CD4-positive, alpha-beta T cell treated with Interleukin-6 at 100 ng/mL for 8 hours (primary cell): ENCODE results near the gene DND1.
"Not testable (repeated sequence)": the region's sequence is repeated elsewhere in the genome, so short reads cannot be mapped to it uniquely, and the experiment has no call there.

Source experiments
- DNase-seq: peaks from one replicate; pipeline ENCODE4 v3.0.0-alpha.2; 2020; ENCODE audit warnings: mixed read lengths, low spot score

Gene DND1

DNA sequence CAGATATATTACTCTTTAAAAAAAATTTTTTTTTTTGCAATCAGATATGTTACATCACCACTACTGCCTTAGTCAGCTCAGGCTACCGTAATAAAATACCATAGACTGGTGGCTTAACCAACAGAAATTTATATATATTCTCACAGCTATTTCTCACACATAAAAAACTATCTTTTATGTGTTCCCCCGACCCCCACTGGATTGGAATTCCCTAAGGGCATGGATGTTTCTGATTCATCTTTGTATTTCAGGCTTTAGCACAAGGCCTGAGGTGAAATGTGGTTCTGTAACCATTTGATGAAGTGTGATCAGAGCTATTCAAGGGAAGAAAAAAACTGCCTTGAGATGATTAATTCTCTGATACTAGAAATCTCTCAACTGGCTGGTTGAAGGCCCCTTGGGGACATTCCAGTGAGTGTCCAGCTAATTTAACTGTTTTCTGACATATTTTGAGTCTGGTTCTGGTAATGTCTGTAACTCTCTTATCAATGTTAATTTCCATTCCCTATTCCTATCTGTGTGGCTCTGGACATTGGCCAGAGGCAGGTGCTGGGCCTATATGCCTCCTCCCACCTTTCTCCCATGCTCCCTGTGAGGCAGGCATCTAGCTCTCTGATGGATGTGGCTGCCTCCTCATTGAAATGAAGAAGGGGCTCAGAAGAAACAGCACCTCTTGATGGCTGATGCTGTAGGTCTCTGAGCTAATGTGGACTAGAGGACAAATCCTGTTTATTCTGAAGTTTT lies 42.9 kb downstream of the DND1 start:
- DNase-seq: no peak

DNA sequence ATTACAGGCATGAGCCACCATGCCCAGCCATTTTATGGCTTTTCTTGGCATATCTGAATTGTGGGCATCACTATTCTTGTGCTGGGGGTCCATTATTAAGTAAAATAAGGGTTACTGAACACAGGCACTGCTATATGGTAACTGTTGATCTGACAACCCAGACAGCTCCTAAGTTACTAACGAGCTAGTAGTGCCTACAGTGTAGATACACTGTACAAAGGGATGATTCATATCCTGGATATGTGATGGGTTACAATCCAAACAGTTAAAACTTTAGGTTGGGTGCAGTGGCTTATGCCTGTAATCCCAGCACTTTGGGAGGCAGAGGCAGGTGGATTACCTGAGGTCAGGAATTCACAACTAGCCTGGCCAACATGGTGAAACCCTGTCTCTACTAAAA lies 44.7 kb downstream of the DND1 start:
- no peak for DNase-seq

- DNase-seq: no peak
Measured at GRCh38 chr5:140627972-140628371, 45.4 kb downstream of the DND1 start.

DNA sequence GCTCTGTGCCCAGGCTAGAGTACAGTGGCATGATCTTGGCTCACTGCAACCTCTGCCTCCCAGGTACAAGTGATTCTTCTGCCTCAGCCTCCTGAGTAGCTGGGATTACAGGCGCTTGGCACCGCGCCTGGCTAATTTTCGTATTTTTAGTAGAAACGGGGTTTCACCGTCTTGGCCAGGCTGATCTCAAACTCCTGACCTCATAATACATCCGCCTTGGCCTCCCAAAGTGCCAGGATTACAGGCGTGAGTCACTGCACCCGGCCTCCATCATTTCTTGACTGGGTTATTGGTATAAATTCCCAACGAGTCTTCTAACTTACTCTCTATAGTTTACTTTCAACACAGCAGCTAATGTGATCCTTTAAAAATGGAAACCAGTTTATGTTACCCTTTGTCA lies 48.5 kb downstream of the DND1 start:
- not testable (repeated sequence) for DNase-seq

- not testable (repeated sequence) for DNase-seq
Measured at GRCh38 chr5:140623061-140623460, 50.3 kb downstream of the DND1 start.

DNA sequence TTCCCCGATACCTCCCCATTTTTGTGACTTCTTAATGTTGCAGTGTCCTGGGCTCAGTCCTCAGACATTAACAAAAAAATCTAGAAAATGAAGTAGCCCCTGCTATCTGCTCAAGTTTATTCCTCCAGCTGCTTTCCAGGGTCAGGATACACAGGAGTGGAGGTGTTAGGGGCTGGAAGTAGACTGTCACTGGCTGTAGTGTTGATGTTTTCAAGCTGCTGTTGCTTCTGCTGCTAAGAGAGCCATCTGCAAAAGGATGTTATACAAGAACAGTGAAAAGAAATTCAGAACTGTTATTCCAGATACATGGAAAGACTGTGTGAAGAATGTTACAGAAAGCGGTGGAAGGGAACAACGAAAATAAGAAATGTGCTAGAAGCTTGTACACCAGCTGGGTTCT lies 51.1 kb downstream of the DND1 start:
- DNase-seq: no peak
